HCT116 (cell line): Measurements from ENCODE around the gene C20orf204. TPM values are rescaled to one million over a fixed set of nuclear protein-coding genes. Genes with fewer than 3 reads are reported as not detected.

Source experiments
- ATAC-seq: fragments of 200-7000 bp; cut with Tn5 transposase; 2 replicates; pipeline ENCODE4 v1.9.1; 2020; ENCODE audit warnings: mild to moderate bottlenecking, moderate library complexity
- BruUV-seq: library from RNA; stranded (reverse); fragments of 400-500 nt; replicated peaks from 2 replicates; lab custom pipeline; 2021; lab: Mats Ljungman, UMichigan
- CTCF ChIA-PET: fragments of 300-600 bp; sonication (Branson Sonifier 250); formaldehyde crosslinking; loops from one replicate; lab custom pipeline; 2021; ENCODE audit warnings: antibody characterized with exemption; lab: Charles Lee
- POLR2A ChIA-PET: fragments of 300-600, 350-600 bp; sonication (Branson Sonifier 250); formaldehyde crosslinking; loops from one replicate; lab custom pipeline; 2021; ENCODE audit warnings: antibody characterized with exemption; lab: Charles Lee
- RAD21 ChIA-PET, 2 experiments: fragments of 300-600 bp; sonication (Branson Sonifier 250); formaldehyde crosslinking; loops; one replicate each; lab custom pipeline; 2023; ENCODE audit warnings: low total read pairs in 2 of 2; ENCODE audit not compliant: uncharacterized antibody in 2 of 2, unreplicated experiment in 2 of 2, low non-redundant PET in 1 of 2; lab: Charles Lee
- DNase-seq: peaks from one replicate; pipeline ENCODE4 v3.0.0-alpha.2; 2010; ENCODE audit warnings: low read depth, low spot score
- H2AFZ ChIP-seq: fragments of 200-600 bp; shearing (Covaris generic), sonication (generic); 2 replicates; pipeline ENCODE4 v1.6.1; 2017; ENCODE audit warnings: low read depth, mixed run types, mixed read lengths, antibody characterized with exemption, low read length; ENCODE audit not compliant: poor library complexity, severe bottlenecking
- H3K27ac ChIP-seq: 2 replicates; pipeline ENCODE4 v1.5.1; 2012; ENCODE audit warnings: low read depth, low read length
- H3K27me3 ChIP-seq: fragments of 200-600 bp; sonication (generic); 2 replicates; pipeline ENCODE4 v1.6.1; 2016; ENCODE audit warnings: mixed run types, low read length, mixed read lengths; ENCODE audit not compliant: insufficient read depth
- H3K36me3 ChIP-seq, 2 experiments: fragments of 200-500 bp in 1 of 2; fragments of 200-600 bp in 1 of 2; sonication (Bioruptor generic) in 1 of 2; sonication (generic) in 1 of 2; 2 replicates each; pipeline versions ENCODE4 v1.5.1 to v1.6.1; 2014 to 2016; ENCODE audit warnings: low read length in 2 of 2, inconsistent platforms in 1 of 2, mixed read lengths in 1 of 2, mixed run types in 1 of 2; ENCODE audit not compliant: insufficient read depth in 2 of 2, control insufficient read depth in 1 of 2
- H3K4me1 ChIP-seq, 2 experiments: fragments of 200-600 bp in 1 of 2; sonication (generic) in 1 of 2; 2 replicates each; pipeline versions ENCODE4 v1.5.1 to v1.6.1; 2012 to 2017; ENCODE audit warnings: low read length in 2 of 2, inconsistent platforms in 1 of 2, mild to moderate bottlenecking in 1 of 2, mixed read lengths in 1 of 2, mixed run types in 1 of 2, moderate library complexity in 1 of 2; ENCODE audit not compliant: insufficient read depth in 2 of 2, control insufficient read depth in 1 of 2
- H3K4me2 ChIP-seq: fragments of 200-600 bp; sonication (generic); 2 replicates; pipeline ENCODE4 v1.6.1; 2017; ENCODE audit warnings: mixed run types, low read length, mixed read lengths
- H3K4me3 ChIP-seq, 2 experiments: fragments of 200-600 bp in 1 of 2; sonication (generic) in 1 of 2; replicated peaks in 1 of 2; 2 replicates each; pipeline ENCODE4 v1.5.1; 2011 to 2016; ENCODE audit warnings: low read length in 2 of 2, control low read depth in 1 of 2, low read depth in 1 of 2, mild to moderate bottlenecking in 1 of 2, mixed read lengths in 1 of 2, mixed run types in 1 of 2
- H3K79me2 ChIP-seq: fragments of 200-600 bp; sonication (generic); 2 replicates; pipeline ENCODE4 v1.6.1; 2017; ENCODE audit warnings: mild to moderate bottlenecking, mixed run types, low read length, moderate library complexity, mixed read lengths; ENCODE audit not compliant: insufficient read depth
- H3K9ac ChIP-seq: fragments of 200-600 bp; sonication (generic); 2 replicates; pipeline ENCODE4 v1.6.1; 2016; ENCODE audit warnings: low read length, mixed read lengths
- H3K9me2 ChIP-seq: fragments of 200-600 bp; sonication (generic), shearing (Covaris generic); 2 replicates; pipeline ENCODE4 v1.6.1; 2017; ENCODE audit warnings: mixed run types, mild to moderate bottlenecking, moderate library complexity; ENCODE audit not compliant: insufficient read depth
- H3K9me3 ChIP-seq, 2 experiments: fragments of 200-500 bp in 1 of 2; fragments of 200-600 bp in 1 of 2; sonication (Bioruptor generic) in 1 of 2; sonication (generic) in 1 of 2; 2 replicates each; pipeline ENCODE4 v1.6.1; 2014 to 2017; ENCODE audit warnings: low read length in 2 of 2, mixed read lengths in 2 of 2, inconsistent platforms in 1 of 2, low read depth in 1 of 2, mild to moderate bottlenecking in 1 of 2, mixed run types in 1 of 2, moderate library complexity in 1 of 2; ENCODE audit not compliant: control insufficient read depth in 1 of 2, insufficient read depth in 1 of 2
- H4K20me1 ChIP-seq: fragments of 200-600 bp; sonication (generic), shearing (Covaris generic); 2 replicates; pipeline ENCODE4 v1.6.1; 2017; ENCODE audit warnings: mixed run types, mild to moderate bottlenecking, moderate library complexity; ENCODE audit not compliant: insufficient read depth
- CTCF ChIP-seq, 3 experiments: fragments of 200-600 bp in 1 of 3; sonication (generic) in 1 of 3; IDR thresholded peaks in 2 of 3; conservative IDR thresholded peaks in 1 of 3; 2 replicates each; pipeline ENCODE4 v1.5.1; 2012 to 2017; ENCODE audit warnings: low read depth in 2 of 3, low read length in 2 of 3, antibody characterized with exemption in 1 of 3, borderline replicate concordance in 1 of 3, control low read depth in 1 of 3, mild to moderate bottlenecking in 1 of 3, mixed read lengths in 1 of 3, mixed run types in 1 of 3, moderate library complexity in 1 of 3; ENCODE audit not compliant: insufficient read depth in 1 of 3
- EGR1 ChIP-seq: IDR thresholded peaks from 2 replicates; pipeline ENCODE4 v1.6.1; 2012; ENCODE audit warnings: low read depth
- MAX ChIP-seq: IDR thresholded peaks from 2 replicates; pipeline ENCODE4 v1.6.1; 2012
- TCF7L2 ChIP-seq: IDR thresholded peaks from 2 replicates; pipeline ENCODE4 v1.7.0; 2011; ENCODE audit warnings: borderline replicate concordance, inconsistent platforms; ENCODE audit not compliant: insufficient read depth, insufficient read length; ENCODE audit errors: extremely low read depth
- intact Hi-C: fragments of 100-400 bp; cut with micrococcal nuclease; formaldehyde crosslinking; loops from 2 replicates; pipeline ENCODE4 v1.10.0; 2022
- total RNA-seq: library from RNA; stranded (reverse); gene quantifications from one replicate; pipeline ENCODE4 v1.2.1, GENCODE V29; 2021; ENCODE audit not compliant: unreplicated experiment

C20orf204 gene
- total RNA-seq, 1 experiment from 2014 or later = 2.5 TPM

- no TSS peak for BruUV-seq
- CTCF ChIA-PET = interaction anchor here (1.0 to 1.6 kb wide), 3 partner anchors 14 to 37 kb away, joined by 3 to 5 read pairs (median 4); no protein-coding TSS in a partner anchor
- Histone ChIP-seq H3K4me3 (peak overlapping the region; percentile 17 to 20; a peak in 1 of 4 replicates), H3K79me2 (peaks cover 8% of the 10 kb centered on the region; the same call in 1 of the 2 replicates), H3K27me3 (no peaks in the 10 kb centered on the region), H3K9ac (no peak overlapping the region), H3K4me1 (peaks cover 9 to 16% of the 10 kb centered on the region in 2 experiments), H3K4me2 (peak overlapping the region; percentile 64), H2AFZ (no peak overlapping the region), H3K36me3 (no peaks in the 10 kb centered on the region), H4K20me1 (no peaks in the 10 kb centered on the region), H3K27ac (no peak overlapping the region), H3K9me3 (peaks cover 6% of the 10 kb centered on the region in 2 experiments; a peak in 2 of 4 replicates), H3K9me2 (no peaks in the 10 kb centered on the region)
- DNase-seq (no peak), ATAC-seq (peak; percentile 54)
- POLR2A ChIA-PET = no interaction called here
- RAD21 ChIA-PET = interaction anchor here in 1 of 2 experiments (0.6 kb wide), 2 partner anchors 38 to 41 kb away, joined by 3 to 4 read pairs; no protein-coding TSS in a partner anchor
- intact Hi-C loops = no loop called here
- no peak for TF ChIP-seq MAX
- peak; percentile 61 for TF ChIP-seq EGR1
- TF ChIP-seq CTCF (IDR thresholded peaks at IDR 0.05 in 2 of 3, conservative IDR thresholded peaks at IDR 0.05 in 1 of 3; ENCODE audit: borderline replicate concordance in 1 of 3, insufficient read depth in 1 of 3, low read depth in 2 of 3, low read length in 2 of 3) = peak in 2 of 3 experiments; percentile 34 to 37; a peak in 3 of 6 replicates
- no peak for TF ChIP-seq TCF7L2
These were observed 47.4 kb downstream of the C20orf204 start for GRCh38 chr20:64083378-64083803.
